ENCODE results near the gene TLK1.

The TLK1 gene

DNA sequence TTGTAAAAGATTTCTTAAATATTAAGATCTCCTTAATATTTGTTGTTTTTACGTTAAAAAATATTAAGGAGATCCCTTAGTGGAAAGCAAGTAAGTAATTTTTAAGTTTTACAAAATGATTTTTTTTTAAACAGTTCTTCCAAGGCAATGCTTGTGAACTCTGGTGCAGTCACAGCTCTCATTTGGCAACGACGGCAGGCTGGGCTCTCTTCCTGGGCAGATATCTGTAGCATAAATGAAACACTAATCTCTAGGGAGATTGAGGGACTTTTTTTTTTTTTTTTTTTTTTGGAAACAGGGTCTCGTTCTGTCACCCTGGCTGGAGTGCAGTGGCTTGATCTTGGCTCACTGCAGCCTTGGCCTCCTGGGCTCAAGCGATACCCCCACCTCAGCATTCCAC, 193.1 kb downstream of the TLK1 start:
- DNase-seq (ENCODE audit: low read depth in 2 of 2), result no peak

DNA sequence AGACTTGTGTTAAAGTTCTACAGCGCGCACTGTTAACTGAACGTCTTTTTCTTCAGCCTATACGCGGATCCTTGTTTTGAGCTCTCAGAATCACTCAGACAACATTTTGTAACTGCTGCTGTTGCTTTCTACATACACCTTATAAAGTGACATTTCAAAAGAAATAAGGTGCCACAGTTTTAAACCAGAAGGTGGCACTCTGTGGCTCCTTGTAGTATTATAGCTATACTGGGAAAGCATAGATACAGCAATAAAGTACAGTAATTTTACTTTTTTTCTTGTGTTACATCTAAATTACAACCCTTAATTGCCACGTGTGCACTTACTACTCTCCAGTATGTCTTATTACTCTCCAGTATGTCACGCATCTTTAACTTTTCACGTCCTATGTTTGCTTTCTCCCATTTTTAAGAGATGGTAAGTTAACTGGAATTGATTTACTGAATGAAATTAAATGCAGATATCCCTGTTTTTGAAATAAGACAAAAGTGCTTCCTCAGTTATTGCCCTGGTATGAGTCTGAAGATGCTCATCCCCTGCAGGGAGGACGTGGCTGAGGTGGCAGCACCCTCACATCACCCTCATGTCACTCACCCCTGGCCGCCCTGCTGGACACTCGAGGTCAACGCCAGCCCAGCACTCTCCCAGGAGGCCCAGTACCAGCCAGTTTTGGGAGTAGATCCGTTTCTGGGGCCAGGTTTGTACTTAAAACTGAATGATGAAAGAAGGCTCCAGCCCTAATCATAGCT, 193.9 kb downstream of the TLK1 start:
- no peak for DNase-seq (ENCODE audit: low read depth in 2 of 2)

DNA sequence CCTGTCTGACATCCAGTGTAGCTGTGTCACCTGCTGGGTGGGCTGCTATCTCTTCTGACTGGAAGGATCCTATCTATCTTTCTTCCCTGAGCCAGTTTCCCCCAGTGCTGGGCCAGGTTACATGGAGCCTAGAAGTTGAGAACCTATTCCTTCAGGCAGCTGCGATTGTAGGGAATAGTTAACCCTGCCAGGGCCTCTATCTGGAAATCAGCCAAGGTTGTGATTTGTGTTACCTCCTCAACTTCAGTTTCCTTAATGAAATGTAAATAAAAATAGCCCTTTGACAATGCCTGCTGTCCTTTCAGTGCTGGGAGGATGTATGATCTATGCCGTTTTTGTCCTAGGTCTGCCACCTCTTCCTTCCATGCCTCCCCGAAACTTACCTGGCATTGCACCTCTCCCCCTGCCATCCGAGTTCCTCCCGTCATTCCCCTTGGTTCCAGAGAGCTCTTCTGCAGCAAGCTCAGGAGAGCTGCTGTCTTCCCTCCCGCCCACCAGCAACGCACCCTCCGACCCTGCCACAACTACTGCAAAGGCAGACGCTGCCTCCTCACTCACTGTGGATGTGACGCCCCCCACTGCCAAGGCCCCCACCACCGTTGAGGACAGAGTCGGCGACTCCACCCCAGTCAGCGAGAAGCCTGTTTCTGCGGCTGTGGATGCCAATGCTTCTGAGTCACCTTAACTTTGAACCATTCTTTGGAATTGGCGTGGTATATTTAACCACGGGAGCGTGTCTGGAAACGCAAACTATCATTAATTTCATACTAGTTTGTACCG, 195.1 kb downstream of the TLK1 start:
- DNase-seq (ENCODE audit: low read depth in 2 of 2), result no peak

DNA sequence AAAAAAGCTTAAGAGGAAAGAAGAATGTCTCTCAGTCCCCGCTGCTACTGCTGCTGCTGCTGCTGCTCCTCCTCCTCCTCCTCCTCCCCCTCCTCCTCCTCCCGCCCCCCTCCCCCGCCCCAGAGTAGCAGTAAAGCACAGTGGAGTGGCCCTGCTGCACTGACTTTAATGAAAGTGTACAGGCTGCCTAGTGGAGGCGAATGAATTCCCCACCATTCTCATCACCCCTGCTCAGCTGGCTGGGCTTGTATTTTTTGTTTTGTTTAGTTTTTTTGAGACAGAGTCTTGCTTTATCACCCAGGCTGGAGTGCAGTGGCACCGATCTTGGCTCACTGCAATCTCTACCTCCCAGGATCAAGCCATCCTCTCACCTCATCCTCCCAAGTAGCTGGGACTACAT, 197.3 kb downstream of the TLK1 start:
- no peak for DNase-seq (ENCODE audit: low read depth in 2 of 2)

DNA sequence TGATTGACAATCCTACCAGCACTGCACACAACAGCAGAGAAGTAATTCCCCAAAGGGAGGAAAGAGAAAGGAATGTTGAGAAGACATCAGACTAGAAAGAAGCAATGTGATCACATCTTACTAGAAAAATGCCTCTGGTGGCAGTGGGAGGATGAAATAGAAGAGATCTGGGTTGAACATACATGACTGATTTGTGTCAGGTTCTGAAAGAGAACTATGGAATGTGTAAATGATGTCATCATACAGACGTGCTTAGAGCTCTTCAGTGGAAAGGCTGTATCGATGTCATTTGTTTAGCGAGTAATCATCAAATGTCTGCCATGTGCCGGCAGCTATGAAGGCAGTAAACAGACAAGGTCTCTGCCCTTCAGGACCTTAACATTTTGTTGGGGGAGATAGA, 206.8 kb downstream of the TLK1 start:
- DNase-seq (ENCODE audit: low read depth in 2 of 2), result no peak

DNA sequence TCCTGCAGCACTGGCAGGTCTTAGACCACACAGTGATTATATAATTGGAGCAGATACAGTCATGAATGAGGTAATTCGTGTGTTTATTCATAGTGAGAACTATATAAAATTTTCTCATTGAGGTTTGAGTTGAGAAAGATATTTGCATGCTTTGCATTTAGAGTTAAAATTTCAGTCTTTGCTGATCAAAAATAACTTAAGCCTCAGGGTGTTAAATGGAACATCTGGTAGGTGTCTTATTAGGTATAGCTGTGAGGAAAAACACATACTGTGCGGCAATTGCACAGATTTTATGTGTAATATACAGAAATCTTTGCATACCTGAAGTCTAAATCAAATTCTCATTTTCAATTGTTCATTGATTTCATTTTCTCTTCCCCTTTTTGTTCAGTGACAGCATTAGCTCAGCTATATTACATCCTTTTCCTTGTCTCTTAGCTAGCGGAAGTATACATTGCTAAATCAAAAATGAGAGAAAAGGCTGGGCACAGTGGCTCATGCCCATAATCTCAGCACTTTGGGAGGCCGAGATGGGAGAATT, 210.4 kb downstream of the TLK1 start:
- DNase-seq (ENCODE audit: low read depth in 2 of 2), result no peak

DNA sequence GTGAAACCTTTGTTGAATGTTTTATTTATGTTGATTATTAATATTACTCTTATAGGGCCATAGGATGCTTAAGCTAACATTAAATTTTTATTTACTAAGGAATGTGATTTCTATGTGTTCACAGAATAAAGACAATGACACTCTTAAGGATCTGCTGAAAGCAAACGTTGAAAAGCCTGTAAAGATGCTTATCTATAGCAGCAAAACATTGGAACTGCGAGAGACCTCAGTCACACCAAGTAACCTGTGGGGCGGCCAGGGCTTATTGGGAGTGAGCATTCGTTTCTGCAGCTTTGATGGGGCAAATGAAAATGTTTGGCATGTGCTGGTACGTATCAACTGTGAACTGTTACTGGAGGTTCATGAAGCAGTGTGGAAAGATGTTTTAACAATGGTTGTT, 211.3 kb downstream of the TLK1 start:
- no peak for DNase-seq (ENCODE audit: low read depth in 2 of 2)

DNA sequence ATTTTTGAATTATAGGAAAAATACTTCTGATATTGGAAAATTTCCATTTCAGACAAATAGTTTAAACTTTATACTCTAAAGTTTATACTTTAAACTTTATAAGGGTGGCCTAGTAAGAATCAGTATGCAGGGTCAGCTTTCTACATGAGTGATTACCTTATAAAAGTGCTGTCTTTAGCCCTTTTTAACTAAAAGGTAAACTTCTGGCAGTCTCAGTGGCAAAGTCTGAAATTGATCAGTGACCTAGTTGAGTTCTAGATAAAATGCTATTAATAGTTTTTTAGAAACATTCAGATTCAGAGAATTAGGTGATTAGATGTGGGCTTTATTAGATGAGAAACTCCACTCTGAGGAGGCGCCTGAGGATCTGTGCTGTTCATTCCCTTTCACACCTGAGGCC, 216.1 kb downstream of the TLK1 start:
- DNase-seq (ENCODE audit: low read depth in 2 of 2), result no peak

DNA sequence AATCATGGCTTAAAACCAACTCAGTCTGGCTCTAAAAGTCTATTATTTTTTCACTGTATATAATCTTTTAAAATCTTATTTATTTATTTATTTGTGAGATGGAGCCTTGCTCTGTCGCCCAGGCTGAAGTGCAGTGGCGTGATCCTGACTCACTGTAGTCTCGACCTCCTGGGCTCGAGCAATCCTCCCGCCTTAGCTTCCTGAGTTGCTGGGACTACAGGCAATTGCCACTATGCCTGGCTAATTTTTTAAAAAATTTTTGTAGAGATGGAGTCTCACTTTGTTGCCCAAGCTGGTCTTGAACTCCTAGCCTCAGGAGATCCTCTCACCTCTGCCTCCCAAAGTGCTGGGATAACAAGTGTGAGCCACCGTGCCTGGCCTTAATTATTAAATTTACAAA, 217.1 kb downstream of the TLK1 start:
- no peak for DNase-seq (ENCODE audit: low read depth in 2 of 2)

DNA sequence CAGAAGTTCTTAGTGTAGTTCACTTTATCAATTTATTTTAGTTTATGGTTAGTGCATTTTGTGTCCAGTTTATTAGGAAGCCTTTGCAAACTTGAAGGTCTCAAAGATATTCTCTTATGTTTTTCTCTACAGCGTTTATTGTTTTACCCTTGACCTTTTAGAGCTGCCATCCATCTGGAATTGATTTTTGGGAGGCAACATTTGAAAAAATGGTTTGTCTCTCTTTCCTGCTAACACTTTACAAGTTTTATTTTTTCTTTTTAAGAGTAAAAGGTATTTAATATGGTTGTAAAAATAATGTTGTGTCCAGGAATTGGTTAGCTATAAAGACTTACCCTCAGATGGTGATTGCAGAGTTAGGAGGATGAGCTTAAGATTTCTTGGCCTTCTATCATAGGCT, 217.7 kb downstream of the TLK1 start:
- DNase-seq (ENCODE audit: low read depth in 2 of 2), result no peak

DNA sequence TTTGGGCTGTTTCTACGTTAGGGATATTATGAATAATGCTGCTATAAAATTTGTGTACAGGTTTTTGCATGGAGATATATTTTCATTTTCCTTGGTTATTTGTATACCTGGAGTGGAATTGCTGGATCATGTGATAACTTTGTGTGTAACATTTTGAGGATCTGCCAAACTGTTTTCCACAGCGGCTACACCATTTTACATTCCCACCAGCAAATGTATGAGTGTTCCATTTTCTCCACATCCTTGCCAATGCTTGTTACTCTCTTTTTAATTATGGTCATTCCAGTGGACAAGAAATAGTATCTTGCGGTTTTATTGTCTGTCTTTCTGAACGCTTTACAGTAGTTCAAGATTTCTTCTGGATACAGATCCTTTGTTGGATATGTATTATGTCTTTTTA, 218.1 kb downstream of the TLK1 start:
- DNase-seq (ENCODE audit: low read depth in 2 of 2), result no peak
